HG02610 (cell line): ENCODE measurements around the gene ANKLE2.
"Not testable (repeated sequence)": the region's sequence is repeated elsewhere in the genome, so short reads cannot be mapped to it uniquely, and the experiment has no call there.

Experiments used
- ATAC-seq: cut with Tn5 transposase; IDR thresholded peaks from one replicate; pipeline ENCODE4 v1.9.1; 2021; ENCODE audit warnings: mild to moderate bottlenecking, moderate library complexity; ENCODE audit not compliant: unreplicated experiment

Gene ANKLE2

GRCh38 chr12:132777614-132778013 is 16.0 kb upstream of the ANKLE2 start:
- ATAC-seq, result no peak

GRCh38 chr12:132776816-132777568 is 15.4 kb upstream of the ANKLE2 start:
- ATAC-seq, result no peak

GRCh38 chr12:132776230-132776625 is 14.6 kb upstream of the ANKLE2 start:
- not testable (repeated sequence) for ATAC-seq

GRCh38 chr12:132775502-132776229 is 14.0 kb upstream of the ANKLE2 start:
- no peak for ATAC-seq

- ATAC-seq, result no peak
These were observed 13.1 kb upstream of the ANKLE2 start for GRCh38 chr12:132774646-132775275.

GRCh38 chr12:132774159-132774558 is 12.5 kb upstream of the ANKLE2 start:
- no peak for ATAC-seq

- ATAC-seq, result no peak
These were observed 11.7 kb upstream of the ANKLE2 start for GRCh38 chr12:132773077-132773955.

- ATAC-seq, result no peak
These were observed 11.0 kb upstream of the ANKLE2 start for GRCh38 chr12:132772606-132773005.

GRCh38 chr12:132771126-132771838 is 9.7 kb upstream of the ANKLE2 start:
- ATAC-seq, result no peak

GRCh38 chr12:132766380-132767085 is 4.9 kb upstream of the ANKLE2 start:
- no peak for ATAC-seq

GRCh38 chr12:132765361-132765760 is 3.7 kb upstream of the ANKLE2 start:
- no peak for ATAC-seq

- ATAC-seq, result no peak
These were observed 2.6 kb upstream of the ANKLE2 start for GRCh38 chr12:132764231-132764630.

- ATAC-seq, result peak; percentile 77
These were observed 420 bp upstream of the ANKLE2 start for GRCh38 chr12:132761921-132762583.

GRCh38 chr12:132759359-132759758 is 2.3 kb downstream of the ANKLE2 start:
- no peak for ATAC-seq

- not testable (repeated sequence) for ATAC-seq
These were observed 2.8 kb downstream of the ANKLE2 start for GRCh38 chr12:132758825-132759224.

GRCh38 chr12:132754160-132754932 is 7.3 kb downstream of the ANKLE2 start:
- ATAC-seq, result no peak

- not testable (repeated sequence) for ATAC-seq
These were observed 8.0 kb downstream of the ANKLE2 start for GRCh38 chr12:132753670-132754069.

GRCh38 chr12:132748319-132748718 is 13.3 kb downstream of the ANKLE2 start:
- no peak for ATAC-seq
